COR-L47 (cell line): ENCODE results near the gene GADD45A.
A peak's percentile ranks its signal among the peaks of the same experiment; 100 is the strongest.
"Not testable (repeated sequence)": the region's sequence is repeated elsewhere in the genome, so short reads cannot be mapped to it uniquely, and the experiment has no call there.

ENCODE experiments used
- DNase-seq: peaks from one replicate; lab custom pipeline; 2025; lab: John Stamatoyannopoulos, UW

Gene GADD45A

GRCh38 chr1:67721650-67722291 is 36.8 kb downstream of the GADD45A start:
- no peak for DNase-seq

- no peak for DNase-seq
Observed at GRCh38 chr1:67722292-67722944, 37.4 kb downstream of the GADD45A start.

GRCh38 chr1:67723126-67723525 is 38.1 kb downstream of the GADD45A start:
- no peak for DNase-seq

GRCh38 chr1:67723620-67724019 is 38.6 kb downstream of the GADD45A start:
- DNase-seq, result no peak

GRCh38 chr1:67724928-67725560 is 40.0 kb downstream of the GADD45A start:
- DNase-seq, result peak; percentile 68

GRCh38 chr1:67726224-67726623 is 41.2 kb downstream of the GADD45A start:
- DNase-seq, result no peak

- DNase-seq, result no peak
Observed at GRCh38 chr1:67729872-67730271, 44.9 kb downstream of the GADD45A start.

- not testable (repeated sequence) for DNase-seq
Observed at GRCh38 chr1:67730312-67730711, 45.3 kb downstream of the GADD45A start.

- DNase-seq, result no peak
Observed at GRCh38 chr1:67731322-67731721, 46.3 kb downstream of the GADD45A start.

GRCh38 chr1:67732750-67733151 is 47.8 kb downstream of the GADD45A start:
- no peak for DNase-seq

GRCh38 chr1:67733681-67734322 is 48.8 kb downstream of the GADD45A start:
- DNase-seq, result no peak

GRCh38 chr1:67734323-67734690 is 49.3 kb downstream of the GADD45A start:
- DNase-seq, result no peak

- DNase-seq, result no peak
Observed at GRCh38 chr1:67735206-67735605, 50.2 kb downstream of the GADD45A start.

- peak; percentile 71 for DNase-seq
Observed at GRCh38 chr1:67735806-67736627, 51.0 kb downstream of the GADD45A start.

GRCh38 chr1:67736750-67737149 is 51.7 kb downstream of the GADD45A start:
- DNase-seq, result no peak

- DNase-seq, result no peak
Observed at GRCh38 chr1:67737875-67738274, 52.9 kb downstream of the GADD45A start.
